ENCODE measurements around the gene PPP1R27. TPM values are rescaled to one million over a fixed set of nuclear protein-coding genes. Genes with fewer than 3 reads are reported as not detected.
A peak's percentile ranks its signal among the peaks of the same experiment; 100 is the strongest.
"Not testable (repeated sequence)": the region's sequence is repeated elsewhere in the genome, so short reads cannot be mapped to it uniquely, and the experiment has no call there.

Gene PPP1R27
- total RNA-seq, 2 donors from 2014 or later, result not detected

DNA sequence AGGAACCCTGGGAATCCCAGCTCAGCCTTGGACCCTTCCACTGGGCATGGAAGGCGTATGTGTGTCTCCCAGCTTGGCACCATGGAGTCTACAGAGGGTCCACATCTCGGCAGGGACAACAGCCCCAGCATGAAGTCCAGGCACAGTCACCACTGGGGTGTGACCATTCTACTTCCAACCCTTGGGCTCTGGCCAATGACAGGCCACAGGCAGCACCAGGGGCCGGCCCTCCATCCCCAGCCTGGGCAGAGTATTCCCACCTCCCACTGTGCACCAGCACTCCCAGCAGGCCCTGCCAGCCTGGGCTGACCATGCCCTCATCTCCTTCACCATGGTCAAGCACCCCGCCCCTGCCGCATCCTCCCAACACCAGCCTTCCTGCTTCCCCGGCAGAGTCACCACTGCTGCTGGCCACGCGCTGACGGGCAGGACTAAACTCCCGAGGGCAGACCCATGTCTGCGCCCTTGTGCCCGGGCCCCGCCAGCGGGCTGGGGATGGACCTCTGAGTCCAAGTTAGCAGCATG, 9.5 kb upstream of the PPP1R27 start:
- ATAC-seq (peak; percentile 16), DNase-seq (no peak)
- intact Hi-C loops (cut with DNase I, micrococcal nuclease), result no loop called here

- DNase-seq (no peak), ATAC-seq (peak; percentile 4)
- intact Hi-C loops (cut with DNase I, micrococcal nuclease), result no loop called here
Measured at GRCh38 chr17:81843713-81844326, 9.0 kb upstream of the PPP1R27 start.

GRCh38 chr17:81842725-81843504, 8.1 kb upstream of the PPP1R27 start:
- ATAC-seq (peak; percentile 29), DNase-seq (no peak)
- intact Hi-C loops (cut with DNase I, micrococcal nuclease), result no loop called here

- ATAC-seq (no peak), DNase-seq (no peak)
- intact Hi-C loops (cut with DNase I, micrococcal nuclease), result no loop called here
Measured at GRCh38 chr17:81842378-81842724, 7.5 kb upstream of the PPP1R27 start.

DNA sequence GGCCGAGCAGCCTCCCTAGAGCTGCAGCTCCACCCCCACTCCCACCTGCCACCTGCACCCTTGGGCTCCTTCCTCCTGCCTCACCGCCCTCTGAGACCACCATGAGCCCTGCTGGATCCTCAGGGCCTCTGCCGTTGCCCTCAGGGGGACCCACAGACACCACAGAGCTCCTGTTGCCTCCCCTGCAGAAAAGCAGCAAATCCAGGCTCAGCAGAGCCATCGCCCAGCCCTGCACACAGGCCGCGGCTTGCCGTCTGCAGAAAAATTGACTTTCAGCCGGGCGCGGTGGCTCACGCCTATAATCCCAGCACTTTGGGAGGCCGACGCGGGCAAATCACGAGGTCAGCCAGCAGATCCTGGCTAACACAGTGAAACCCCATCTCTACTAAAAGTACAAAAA, 7.0 kb upstream of the PPP1R27 start:
- ATAC-seq (no peak), DNase-seq (no peak)
- intact Hi-C loops (cut with DNase I, micrococcal nuclease), result no loop called here

- intact Hi-C loops (cut with DNase I, micrococcal nuclease), result no loop called here
- ATAC-seq (no peak), DNase-seq (no peak)
Measured at GRCh38 chr17:81840826-81841778, 6.3 kb upstream of the PPP1R27 start.

- ATAC-seq; intact Hi-C loops (cut with DNase I, micrococcal nuclease); DNase-seq: not testable (repeated sequence)
Measured at GRCh38 chr17:81840059-81840458, 5.2 kb upstream of the PPP1R27 start.

DNA sequence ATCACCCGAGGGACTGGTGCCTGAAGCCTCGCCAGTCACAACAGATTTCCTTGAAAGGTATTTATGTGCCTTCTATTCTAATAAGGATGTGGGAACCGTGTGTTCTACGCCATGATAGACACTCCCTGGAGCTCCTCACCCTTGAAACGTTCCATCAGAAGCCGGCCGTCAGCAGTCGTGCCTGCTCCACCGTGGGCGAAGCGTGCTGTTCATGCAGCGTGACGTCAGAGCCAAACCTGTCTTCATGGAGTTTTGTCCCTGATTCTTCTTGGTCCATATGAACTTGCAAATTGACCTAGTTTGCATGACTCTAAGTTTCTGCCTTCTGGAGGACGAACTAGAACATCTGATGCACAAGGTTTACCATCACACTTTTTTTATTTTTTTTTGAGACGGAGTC, 4.5 kb upstream of the PPP1R27 start:
- intact Hi-C loops (cut with DNase I, micrococcal nuclease), result no loop called here
- ATAC-seq (no peak), DNase-seq (no peak)

- DNase-seq, result no peak
- intact Hi-C loops (cut with DNase I, micrococcal nuclease), result no loop called here
- ATAC-seq, result no peak
Measured at GRCh38 chr17:81838753-81839255, 4.0 kb upstream of the PPP1R27 start.

DNA sequence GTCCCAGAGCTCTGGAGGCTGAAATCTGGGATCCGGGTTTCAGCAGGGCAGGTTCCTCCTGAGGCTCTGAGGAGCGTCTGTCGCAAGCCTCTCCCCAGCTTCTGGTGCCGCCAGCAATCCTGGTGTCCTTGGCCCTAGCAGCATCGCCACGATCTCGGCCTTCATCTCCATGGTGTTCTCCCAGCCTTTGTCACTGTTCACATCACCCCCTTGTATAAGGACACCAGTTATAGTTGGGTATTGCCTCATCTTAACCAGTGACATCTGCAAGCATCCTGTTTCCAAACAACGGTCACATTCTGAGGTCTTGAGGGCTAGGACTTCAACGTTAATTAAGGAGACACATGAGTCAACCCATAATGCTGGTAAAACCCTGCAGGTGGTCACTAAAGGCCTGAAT, 2.8 kb upstream of the PPP1R27 start:
- ATAC-seq, result no peak
- DNase-seq, result no peak
- intact Hi-C loops (cut with DNase I, micrococcal nuclease), result no loop called here

DNA sequence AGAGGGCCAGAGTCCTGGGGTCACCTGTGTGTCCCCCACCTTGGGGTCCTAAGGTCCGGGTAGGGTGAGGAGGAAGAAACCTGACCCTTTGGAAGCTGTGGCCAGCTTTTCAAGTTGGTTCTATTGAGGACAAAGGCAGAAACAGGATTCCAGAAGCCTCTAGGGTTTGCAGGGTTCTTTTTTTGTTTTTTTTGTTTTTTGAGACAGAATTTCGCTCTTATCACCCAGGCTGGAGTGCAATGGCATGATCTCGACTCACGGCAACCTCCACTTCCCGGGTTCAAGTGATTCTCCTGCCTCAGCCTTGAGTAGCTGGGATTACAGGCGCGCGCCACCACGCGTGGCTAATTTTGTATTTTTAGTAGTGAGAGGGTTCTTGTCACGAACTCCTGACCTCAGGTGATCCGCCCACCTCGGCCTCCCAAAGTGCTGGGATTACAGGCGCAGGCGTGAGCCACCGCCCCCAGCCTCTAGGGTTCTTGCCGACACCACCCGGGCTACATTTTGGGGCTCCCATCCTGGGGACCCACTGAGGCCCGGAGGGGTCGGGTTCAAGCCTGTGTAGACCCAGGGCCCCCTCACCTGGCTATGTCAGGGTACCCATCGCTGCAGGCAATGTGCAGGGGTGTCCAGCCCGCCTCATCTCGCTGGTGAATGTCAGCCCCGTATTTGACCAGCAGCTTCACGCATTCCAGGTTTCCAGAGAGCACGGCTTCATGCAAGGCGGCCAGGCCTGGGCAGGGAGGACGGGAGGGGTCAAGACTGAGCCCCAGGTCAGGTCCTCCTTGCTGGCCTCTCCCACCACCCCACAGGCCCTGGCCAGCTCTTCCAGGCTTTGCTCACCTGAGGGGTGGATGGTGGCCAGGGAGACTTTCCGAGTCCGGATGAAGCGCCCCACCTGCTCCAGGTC, 674 bp downstream of the PPP1R27 start:
- ATAC-seq, result no peak
- intact Hi-C loops (cut with DNase I, micrococcal nuclease), result no loop called here

GRCh38 chr17:81833160-81833920, 1.5 kb downstream of the PPP1R27 start, which contains the start of gene MCRIP1:
MCRIP1 (minus strand) TSS chr17:81833291; CDS start chr17:81824506, 8,785 bp downstream.
- intact Hi-C loops (cut with DNase I, micrococcal nuclease), result no loop called here
- DNase-seq (peak; percentile 95 to 98), ATAC-seq (peak; percentile 87)

More for the DNA sequence above, 674 bp downstream of the PPP1R27 start:
- DNase-seq, result no peak

GRCh38 chr17:81832608-81833159, 2.2 kb downstream of the PPP1R27 start:
- DNase-seq (peak in 1 of 2 donors; percentile 62), ATAC-seq (peak; percentile 23)
- intact Hi-C loops (cut with DNase I, micrococcal nuclease), result no loop called here

- DNase-seq, result no peak
- intact Hi-C loops (cut with DNase I, micrococcal nuclease), result no loop called here
- no peak for ATAC-seq
Measured at GRCh38 chr17:81831957-81832607, 2.8 kb downstream of the PPP1R27 start.

DNA sequence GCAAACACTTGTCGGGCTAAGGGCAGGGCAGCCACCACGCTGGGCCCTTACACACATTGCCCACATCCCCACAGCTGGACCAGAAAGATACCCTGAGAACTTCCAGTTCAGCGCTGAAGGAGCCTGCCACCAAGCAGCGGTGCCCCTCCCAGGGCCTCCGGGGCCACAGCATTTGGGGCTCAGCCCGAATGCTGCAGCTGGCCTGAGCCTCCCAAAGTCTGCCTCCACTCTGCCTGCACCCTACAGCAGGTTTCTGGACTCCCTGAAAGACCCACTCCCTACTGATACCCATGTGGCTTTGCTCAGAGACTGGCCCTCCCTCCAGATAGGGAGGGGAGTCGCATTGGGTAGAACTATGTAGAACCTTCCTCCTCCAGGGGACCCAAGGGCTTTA, 3.3 kb downstream of the PPP1R27 start:
- intact Hi-C loops (cut with DNase I, micrococcal nuclease), result no loop called here
- ATAC-seq (no peak), DNase-seq (no peak)

DNA sequence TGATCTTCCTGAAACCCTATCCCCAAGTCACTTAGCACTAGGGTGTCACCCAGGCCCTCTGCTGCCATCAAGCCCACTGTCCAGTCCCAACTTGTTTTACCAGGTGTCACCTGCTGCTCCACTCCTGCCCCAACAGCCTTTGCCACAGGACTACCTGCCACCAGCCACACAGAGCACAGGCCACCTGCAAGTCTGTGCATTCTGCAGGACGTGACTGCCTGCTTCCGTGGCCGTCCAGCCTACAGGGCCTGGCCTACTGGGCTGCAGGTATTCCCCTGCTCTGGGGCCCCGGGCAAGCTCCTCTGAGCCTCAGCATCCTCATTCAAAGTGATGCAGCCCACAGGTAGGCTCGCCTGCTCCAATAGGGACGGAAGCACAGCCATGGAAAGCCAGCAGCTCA, 5.0 kb downstream of the PPP1R27 start:
- no peak for ATAC-seq
- DNase-seq, result no peak

DNA sequence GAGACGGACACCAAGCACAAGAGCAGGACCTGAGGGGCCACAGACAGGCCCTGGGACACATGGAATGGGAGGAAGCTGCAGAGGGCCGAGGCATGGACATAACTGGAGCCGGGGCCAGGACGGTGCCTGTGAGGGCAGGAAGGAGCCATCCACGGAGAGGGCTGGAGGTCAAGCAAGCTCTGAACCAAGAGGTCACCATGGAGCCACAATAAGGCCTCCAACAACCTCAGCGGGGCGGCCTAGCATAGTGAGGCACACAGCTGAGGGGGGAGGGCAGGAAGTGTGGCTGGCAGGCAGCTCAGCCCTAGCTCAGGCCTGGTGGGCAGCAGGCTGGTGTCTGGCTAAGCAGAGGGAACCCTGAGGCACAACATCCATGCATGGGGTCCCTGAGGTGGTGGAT, 6.2 kb downstream of the PPP1R27 start:
- DNase-seq, result no peak
- ATAC-seq, result no peak
- intact Hi-C loops (cut with DNase I, micrococcal nuclease), result no loop called here

More for the DNA sequence above, 5.0 kb downstream of the PPP1R27 start:
- intact Hi-C loops (cut with DNase I, micrococcal nuclease), result no loop called here
